DMS79 (cell line): ENCODE results near the gene SPOCK1.

Source experiments
- DNase-seq: peaks from one replicate; lab custom pipeline; 2025; lab: John Stamatoyannopoulos, UW

The SPOCK1 gene

GRCh38 chr5:137292461-137293027 lies 206.6 kb downstream of the SPOCK1 start:
- DNase-seq, result no peak

- DNase-seq, result no peak
These were observed 207.7 kb downstream of the SPOCK1 start for GRCh38 chr5:137291436-137291835.

- DNase-seq, result no peak
These were observed 208.1 kb downstream of the SPOCK1 start for GRCh38 chr5:137291031-137291430.

- DNase-seq, result no peak
These were observed 208.8 kb downstream of the SPOCK1 start for GRCh38 chr5:137290373-137290772.

- no peak for DNase-seq
These were observed 209.3 kb downstream of the SPOCK1 start for GRCh38 chr5:137289856-137290255.

GRCh38 chr5:137287569-137287968 lies 211.6 kb downstream of the SPOCK1 start:
- DNase-seq, result no peak

GRCh38 chr5:137286025-137286610 lies 213.0 kb downstream of the SPOCK1 start:
- DNase-seq, result no peak

GRCh38 chr5:137283801-137284200 lies 215.3 kb downstream of the SPOCK1 start:
- no peak for DNase-seq

- DNase-seq, result no peak
These were observed 216.9 kb downstream of the SPOCK1 start for GRCh38 chr5:137282216-137282615.

- DNase-seq, result no peak
These were observed 217.9 kb downstream of the SPOCK1 start for GRCh38 chr5:137281201-137281600.

GRCh38 chr5:137280656-137281055 lies 218.5 kb downstream of the SPOCK1 start:
- no peak for DNase-seq

GRCh38 chr5:137279521-137280231 lies 219.4 kb downstream of the SPOCK1 start:
- DNase-seq, result no peak

GRCh38 chr5:137278476-137278875 lies 220.7 kb downstream of the SPOCK1 start:
- DNase-seq, result no peak

GRCh38 chr5:137275083-137275482 lies 224.0 kb downstream of the SPOCK1 start:
- DNase-seq, result no peak

- DNase-seq, result no peak
These were observed 225.6 kb downstream of the SPOCK1 start for GRCh38 chr5:137273511-137273910.

GRCh38 chr5:137272831-137273230 lies 226.3 kb downstream of the SPOCK1 start:
- DNase-seq, result no peak

GRCh38 chr5:137269946-137270345 lies 229.2 kb downstream of the SPOCK1 start:
- DNase-seq, result no peak

- no peak for DNase-seq
These were observed 229.9 kb downstream of the SPOCK1 start for GRCh38 chr5:137269274-137269673.

- DNase-seq, result no peak
These were observed 230.5 kb downstream of the SPOCK1 start for GRCh38 chr5:137268646-137269045.

- DNase-seq, result no peak
These were observed 232.9 kb downstream of the SPOCK1 start for GRCh38 chr5:137266186-137266585.

- no peak for DNase-seq
These were observed 233.7 kb downstream of the SPOCK1 start for GRCh38 chr5:137265457-137265856.

- DNase-seq, result no peak
These were observed 234.6 kb downstream of the SPOCK1 start for GRCh38 chr5:137264573-137264972.

GRCh38 chr5:137264041-137264440 lies 235.1 kb downstream of the SPOCK1 start:
- DNase-seq, result no peak
